Liver (tissue), 3 donors: Measurements from ENCODE around the gene OR6F1.
"Not testable (repeated sequence)": the region's sequence is repeated elsewhere in the genome, so short reads cannot be mapped to it uniquely, and the experiment has no call there.

Experiments
- EGR1 ChIP-seq, 2 donors: IDR thresholded peaks; 2 replicates each; pipeline ENCODE4 v1.6.1; 2016 to 2018; ENCODE audit warnings: antibody characterized with exemption in 2 of 2, low read depth in 2 of 2
- GABPA ChIP-seq, 2 donors: IDR thresholded peaks in 1 of 2; conservative IDR thresholded peaks in 1 of 2; 2 replicates each; pipeline ENCODE4 v1.6.1; 2016; ENCODE audit warnings: antibody characterized with exemption in 2 of 2, mild to moderate bottlenecking in 1 of 2, moderate library complexity in 1 of 2
- RAD21 ChIP-seq, 2 donors: IDR thresholded peaks; 2 replicates each; pipeline ENCODE4 v1.6.1; 2016; ENCODE audit warnings: antibody characterized with exemption in 2 of 2, mild to moderate bottlenecking in 2 of 2
- SP1 ChIP-seq: IDR thresholded peaks from 2 replicates; pipeline ENCODE4 v1.6.1; 2018; ENCODE audit warnings: antibody characterized with exemption, mild to moderate bottlenecking
- YY1 ChIP-seq: IDR thresholded peaks from 2 replicates; pipeline ENCODE4 v1.6.1; 2016; ENCODE audit warnings: antibody characterized with exemption, mild to moderate bottlenecking
- TF ChIP-seq, protein P1 (sequence below): fragments of 150-350 bp; IDR thresholded peaks from 2 replicates; pipeline ENCODE4 v1.5.1; 2017; ENCODE audit warnings: improper control_type of control experiment, low read depth, low read length; ENCODE audit not compliant: missing input control
- TF ChIP-seq, protein P2 (sequence below): IDR thresholded peaks from 2 replicates; pipeline ENCODE4 v1.6.1; 2016; ENCODE audit warnings: antibody characterized with exemption, mild to moderate bottlenecking
- TF ChIP-seq, protein P3 (sequence below): IDR thresholded peaks from 2 replicates; pipeline ENCODE4 v1.6.1; 2016; ENCODE audit warnings: antibody characterized with exemption
- donor health status: healthy.
- donor health status: healthy.

DNA sequence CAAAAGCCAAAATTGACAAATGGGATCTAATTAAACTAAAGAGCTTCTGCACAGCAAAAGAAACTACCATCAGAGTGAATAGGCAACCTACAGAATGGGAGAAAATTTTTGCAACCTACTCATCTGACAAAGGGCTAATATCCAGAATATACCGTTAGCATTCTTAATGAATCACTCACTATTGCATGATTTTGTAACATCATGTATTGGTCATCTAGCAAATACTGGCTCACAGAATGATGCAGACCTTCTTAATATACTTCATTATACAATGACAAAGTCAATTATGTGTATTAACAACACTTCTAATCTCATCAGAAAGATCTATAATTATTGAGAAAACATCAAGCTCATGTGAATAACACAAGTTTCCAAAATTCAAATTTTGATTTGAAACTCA is 37.9 kb upstream of the OR6F1 start:
- not testable (repeated sequence) for TF ChIP-seq SP1; YY1; RAD21 (IDR thresholded peaks at IDR 0.05); GABPA (IDR thresholded peaks at IDR 0.05 in 1 of 2, conservative IDR thresholded peaks at IDR 0.05 in 1 of 2); EGR1 (IDR thresholded peaks at IDR 0.05; ENCODE audit: low read depth in 2 of 2)
- TF ChIP-seq, protein P1, sequence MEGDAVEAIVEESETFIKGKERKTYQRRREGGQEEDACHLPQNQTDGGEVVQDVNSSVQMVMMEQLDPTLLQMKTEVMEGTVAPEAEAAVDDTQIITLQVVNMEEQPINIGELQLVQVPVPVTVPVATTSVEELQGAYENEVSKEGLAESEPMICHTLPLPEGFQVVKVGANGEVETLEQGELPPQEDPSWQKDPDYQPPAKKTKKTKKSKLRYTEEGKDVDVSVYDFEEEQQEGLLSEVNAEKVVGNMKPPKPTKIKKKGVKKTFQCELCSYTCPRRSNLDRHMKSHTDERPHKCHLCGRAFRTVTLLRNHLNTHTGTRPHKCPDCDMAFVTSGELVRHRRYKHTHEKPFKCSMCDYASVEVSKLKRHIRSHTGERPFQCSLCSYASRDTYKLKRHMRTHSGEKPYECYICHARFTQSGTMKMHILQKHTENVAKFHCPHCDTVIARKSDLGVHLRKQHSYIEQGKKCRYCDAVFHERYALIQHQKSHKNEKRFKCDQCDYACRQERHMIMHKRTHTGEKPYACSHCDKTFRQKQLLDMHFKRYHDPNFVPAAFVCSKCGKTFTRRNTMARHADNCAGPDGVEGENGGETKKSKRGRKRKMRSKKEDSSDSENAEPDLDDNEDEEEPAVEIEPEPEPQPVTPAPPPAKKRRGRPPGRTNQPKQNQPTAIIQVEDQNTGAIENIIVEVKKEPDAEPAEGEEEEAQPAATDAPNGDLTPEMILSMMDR = not testable (repeated sequence)
- TF ChIP-seq, protein P2, sequence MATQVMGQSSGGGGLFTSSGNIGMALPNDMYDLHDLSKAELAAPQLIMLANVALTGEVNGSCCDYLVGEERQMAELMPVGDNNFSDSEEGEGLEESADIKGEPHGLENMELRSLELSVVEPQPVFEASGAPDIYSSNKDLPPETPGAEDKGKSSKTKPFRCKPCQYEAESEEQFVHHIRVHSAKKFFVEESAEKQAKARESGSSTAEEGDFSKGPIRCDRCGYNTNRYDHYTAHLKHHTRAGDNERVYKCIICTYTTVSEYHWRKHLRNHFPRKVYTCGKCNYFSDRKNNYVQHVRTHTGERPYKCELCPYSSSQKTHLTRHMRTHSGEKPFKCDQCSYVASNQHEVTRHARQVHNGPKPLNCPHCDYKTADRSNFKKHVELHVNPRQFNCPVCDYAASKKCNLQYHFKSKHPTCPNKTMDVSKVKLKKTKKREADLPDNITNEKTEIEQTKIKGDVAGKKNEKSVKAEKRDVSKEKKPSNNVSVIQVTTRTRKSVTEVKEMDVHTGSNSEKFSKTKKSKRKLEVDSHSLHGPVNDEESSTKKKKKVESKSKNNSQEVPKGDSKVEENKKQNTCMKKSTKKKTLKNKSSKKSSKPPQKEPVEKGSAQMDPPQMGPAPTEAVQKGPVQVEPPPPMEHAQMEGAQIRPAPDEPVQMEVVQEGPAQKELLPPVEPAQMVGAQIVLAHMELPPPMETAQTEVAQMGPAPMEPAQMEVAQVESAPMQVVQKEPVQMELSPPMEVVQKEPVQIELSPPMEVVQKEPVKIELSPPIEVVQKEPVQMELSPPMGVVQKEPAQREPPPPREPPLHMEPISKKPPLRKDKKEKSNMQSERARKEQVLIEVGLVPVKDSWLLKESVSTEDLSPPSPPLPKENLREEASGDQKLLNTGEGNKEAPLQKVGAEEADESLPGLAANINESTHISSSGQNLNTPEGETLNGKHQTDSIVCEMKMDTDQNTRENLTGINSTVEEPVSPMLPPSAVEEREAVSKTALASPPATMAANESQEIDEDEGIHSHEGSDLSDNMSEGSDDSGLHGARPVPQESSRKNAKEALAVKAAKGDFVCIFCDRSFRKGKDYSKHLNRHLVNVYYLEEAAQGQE = not testable (repeated sequence)
- TF ChIP-seq, protein P3, sequence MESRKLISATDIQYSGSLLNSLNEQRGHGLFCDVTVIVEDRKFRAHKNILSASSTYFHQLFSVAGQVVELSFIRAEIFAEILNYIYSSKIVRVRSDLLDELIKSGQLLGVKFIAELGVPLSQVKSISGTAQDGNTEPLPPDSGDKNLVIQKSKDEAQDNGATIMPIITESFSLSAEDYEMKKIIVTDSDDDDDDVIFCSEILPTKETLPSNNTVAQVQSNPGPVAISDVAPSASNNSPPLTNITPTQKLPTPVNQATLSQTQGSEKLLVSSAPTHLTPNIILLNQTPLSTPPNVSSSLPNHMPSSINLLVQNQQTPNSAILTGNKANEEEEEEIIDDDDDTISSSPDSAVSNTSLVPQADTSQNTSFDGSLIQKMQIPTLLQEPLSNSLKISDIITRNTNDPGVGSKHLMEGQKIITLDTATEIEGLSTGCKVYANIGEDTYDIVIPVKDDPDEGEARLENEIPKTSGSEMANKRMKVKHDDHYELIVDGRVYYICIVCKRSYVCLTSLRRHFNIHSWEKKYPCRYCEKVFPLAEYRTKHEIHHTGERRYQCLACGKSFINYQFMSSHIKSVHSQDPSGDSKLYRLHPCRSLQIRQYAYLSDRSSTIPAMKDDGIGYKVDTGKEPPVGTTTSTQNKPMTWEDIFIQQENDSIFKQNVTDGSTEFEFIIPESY = not testable (repeated sequence)
